ENCODE measurements around the gene ASIC3. TPM values are rescaled to one million over a fixed set of nuclear protein-coding genes. Genes with fewer than 3 reads are reported as not detected.
"Not testable (repeated sequence)": the region's sequence is repeated elsewhere in the genome, so short reads cannot be mapped to it uniquely, and the experiment has no call there.

The ASIC3 gene
- polyA plus RNA-seq, 3 donors, result 1.3 to 7.6 (median 2.8) TPM

- H3K27ac ChIP-seq (ENCODE audit: low read depth, low read length), result not testable (repeated sequence)
- 6 to 12% (median 6%) methylated on average over 16 of the region's 16 CpGs for WGBS, 3 donors
Observed at GRCh38 chr7:151027728-151028130, 20.6 kb upstream of the ASIC3 start.

GRCh38 chr7:151028131-151028947 lies 20.0 kb upstream of the ASIC3 start, which contains the start of gene ABCB8:
ABCB8 (plus strand) TSS chr7:151028450; CDS start chr7:151028516, 66 bp downstream.
- no peak within 1 kb of the TSS for H3K27ac ChIP-seq (ENCODE audit: low read depth, low read length)
- WGBS, 3 donors, result 0 to 1% (median 1%) methylated on average over 53 of the region's 53 CpGs

- H3K27ac ChIP-seq (ENCODE audit: low read depth, low read length), result no peak overlapping the region
- 45 to 64% (median 60%) methylated on average over 17 of the region's 17 CpGs for WGBS, 3 donors
Observed at GRCh38 chr7:151028948-151029501, 19.3 kb upstream of the ASIC3 start.

GRCh38 chr7:151031011-151031410 lies 17.3 kb upstream of the ASIC3 start:
- no peak overlapping the region for H3K27ac ChIP-seq (ENCODE audit: low read depth, low read length)
- 77 to 96% (median 78%) methylated on average over 4 of the region's 4 CpGs for WGBS, 3 donors

- WGBS, 3 donors, result 86 to 87% (median 87%) methylated on average over 17 of the region's 17 CpGs
- no peak overlapping the region for H3K27ac ChIP-seq (ENCODE audit: low read depth, low read length)
Observed at GRCh38 chr7:151032936-151033863, 15.1 kb upstream of the ASIC3 start.

GRCh38 chr7:151033864-151034249 lies 14.5 kb upstream of the ASIC3 start:
- no peak overlapping the region for H3K27ac ChIP-seq (ENCODE audit: low read depth, low read length)
- WGBS, 3 donors, result 82 to 94% (median 91%) methylated on average over 5 of the region's 5 CpGs

GRCh38 chr7:151034312-151035025 lies 13.9 kb upstream of the ASIC3 start:
- H3K27ac ChIP-seq (ENCODE audit: low read depth, low read length), result no peak overlapping the region
- WGBS, 3 donors, result 90 to 94% (median 93%) methylated on average over 21 of the region's 21 CpGs

GRCh38 chr7:151035026-151035717 lies 13.2 kb upstream of the ASIC3 start:
- 82 to 88% (median 85%) methylated on average over 21 of the region's 21 CpGs for WGBS, 3 donors
- no peak overlapping the region for H3K27ac ChIP-seq (ENCODE audit: low read depth, low read length)

GRCh38 chr7:151035902-151036301 lies 12.4 kb upstream of the ASIC3 start:
- no peak overlapping the region for H3K27ac ChIP-seq (ENCODE audit: low read depth, low read length)
- 93 to 96% (median 95%) methylated on average over 17 of the region's 17 CpGs for WGBS, 3 donors

- 37 to 52% (median 38%) methylated on average over 12 of the region's 12 CpGs for WGBS, 3 donors
- H3K27ac ChIP-seq (ENCODE audit: low read depth, low read length), result no peak overlapping the region
Observed at GRCh38 chr7:151038951-151039849, 9.1 kb upstream of the ASIC3 start.

GRCh38 chr7:151039850-151040548 lies 8.3 kb upstream of the ASIC3 start:
- 58 to 74% (median 61%) methylated on average over 18 of the region's 18 CpGs for WGBS, 3 donors
- H3K27ac ChIP-seq (ENCODE audit: low read depth, low read length), result no peak overlapping the region

- 90 to 94% (median 91%) methylated on average over 30 of the region's 30 CpGs for WGBS, 3 donors
- no peak overlapping the region for H3K27ac ChIP-seq (ENCODE audit: low read depth, low read length)
Observed at GRCh38 chr7:151040616-151041375, 7.5 kb upstream of the ASIC3 start.

GRCh38 chr7:151043449-151043848 lies 4.9 kb upstream of the ASIC3 start:
- H3K27ac ChIP-seq (ENCODE audit: low read depth, low read length), result not testable (repeated sequence)
- 88 to 92% (median 88%) methylated on average over 9 to 10 of the region's 10 CpGs for WGBS, 3 donors

- H3K27ac ChIP-seq (ENCODE audit: low read depth, low read length), result no peak overlapping the region
- WGBS, 3 donors, result 92 to 96% (median 94%) methylated on average over 20 of the region's 20 CpGs
Observed at GRCh38 chr7:151043959-151044358, 4.4 kb upstream of the ASIC3 start.

- WGBS, 3 donors, result 80 to 92% (median 81%) methylated on average over 6 to 11 of the region's 11 CpGs
- H3K27ac ChIP-seq (ENCODE audit: low read depth, low read length), result no peak overlapping the region
Observed at GRCh38 chr7:151045262-151045661, 3.1 kb upstream of the ASIC3 start.

- WGBS, 3 donors, result 80 to 87% (median 82%) methylated on average over 9 of the region's 9 CpGs
- H3K27ac ChIP-seq (ENCODE audit: low read depth, low read length), result no peak overlapping the region
Observed at GRCh38 chr7:151045967-151046366, 2.4 kb upstream of the ASIC3 start.
